ENCODE measurements around the gene ECT2. TPM values are rescaled to one million over a fixed set of nuclear protein-coding genes. Genes with fewer than 3 reads are reported as not detected.

Gene ECT2
- total and polyA plus RNA-seq, 2 of the 8 experiments (the other 6 are each of a cell fraction or from before 2014, with no cell fraction given) = 19.5 to 88.7 TPM

DNA sequence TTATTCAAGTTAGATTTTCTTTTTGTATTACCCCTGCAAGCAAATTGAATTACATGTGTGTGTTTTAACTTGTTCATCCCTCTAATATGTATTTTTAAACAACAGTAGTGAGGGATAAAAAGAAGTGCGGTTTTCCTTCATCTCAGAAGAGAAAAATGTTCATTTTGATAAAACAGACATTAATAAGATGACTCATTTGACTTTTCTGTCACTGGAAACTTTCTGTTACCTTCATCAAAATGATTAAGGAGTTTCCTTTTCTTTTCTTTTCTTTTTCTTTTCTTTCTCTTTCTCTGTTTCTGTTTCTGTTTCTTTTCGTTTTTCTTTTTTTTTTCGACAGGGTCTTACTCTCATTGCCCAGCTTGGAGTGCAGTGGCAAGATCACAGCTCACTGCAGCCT, 53.0 kb downstream of the ECT2 start:
- H3K79me2 ChIP-seq (ENCODE audit: control insufficient read depth in 1 of 2, insufficient read depth in 2 of 2, low read length in 2 of 2) = no peaks in the 10 kb centered on the region; a peak in 1 of 4 replicates
- H3K27me3 ChIP-seq (replicated peaks in 1 of 4; ENCODE audit: control insufficient read depth in 3 of 4, extremely low read depth in 1 of 4, insufficient read depth in 3 of 4, low read length in 3 of 4) = peaks cover 0 to 2% (median 0%) of the 10 kb centered on the region in 4 experiments; a peak in 1 of 7 replicates
- no peak overlapping the region for H2BK15ac ChIP-seq (ENCODE audit: low read length)
- no peak overlapping the region for H3K23ac ChIP-seq (ENCODE audit: insufficient read length)
- H3K9me3 ChIP-seq (ENCODE audit: insufficient read depth in 2 of 2, low read depth in 1 of 2, low read length in 1 of 2) = no peaks in the 10 kb centered on the region
- no peak overlapping the region for H2BK12ac ChIP-seq (ENCODE audit: low read depth, low read length)
- ChIA-PET POLR2A (ENCODE audit: partially characterized antibody) (no interaction called here), CTCF (ENCODE audit: partially characterized antibody) (no interaction called here)
- no peak overlapping the region for H3K14ac ChIP-seq (ENCODE audit: insufficient read length)
- H3K56ac ChIP-seq (replicated peaks; ENCODE audit: insufficient read length, low read depth, low read length) = no peak overlapping the region
- no peak overlapping the region for H2AFZ ChIP-seq (ENCODE audit: low read length)
- no peak overlapping the region for H4K8ac ChIP-seq (ENCODE audit: extremely low read depth, insufficient read depth, low read length)
- H3K4me2 ChIP-seq (ENCODE audit: insufficient read depth in 1 of 2, low read depth in 2 of 2, low read length in 2 of 2) = no peak overlapping the region
- H3K36me3 ChIP-seq (ENCODE audit: control insufficient read depth in 2 of 4, insufficient read depth in 4 of 4, low read length in 3 of 4) = peaks cover 7 to 69% (median 27%) of the 10 kb centered on the region in 4 experiments
- no peak overlapping the region for H3K4me3 ChIP-seq (ENCODE audit: extremely low read depth in 1 of 4, insufficient read depth in 2 of 4, low read depth in 3 of 4, low read length in 4 of 4)
- H3K23me2 ChIP-seq (ENCODE audit: low read depth, low read length) = no peaks in the 10 kb centered on the region
- no peak overlapping the region for H2BK20ac ChIP-seq (ENCODE audit: low read length)
- FAIRE-seq (no peak), DNase-seq (ENCODE audit: low read depth in 1 of 2, low spot score in 2 of 2) (no peak)
- no peak overlapping the region for H2BK5ac ChIP-seq (ENCODE audit: low read depth, low read length)
- H2BK120ac ChIP-seq (replicated peaks; ENCODE audit: low read depth, low read length) = no peak overlapping the region
- no peak overlapping the region for H3K4ac ChIP-seq (replicated peaks; ENCODE audit: insufficient read length, low read depth, low read length)
- no peaks in the 10 kb centered on the region for H4K20me1 ChIP-seq (replicated peaks in 1 of 2; ENCODE audit: control insufficient read depth in 1 of 2, insufficient read depth in 2 of 2, low read length in 2 of 2)
- no peak overlapping the region for H3K9ac ChIP-seq (replicated peaks in 1 of 4; ENCODE audit: extremely low read depth in 1 of 4, low read depth in 3 of 4, low read length in 3 of 4)
- no peak overlapping the region for H3K27ac ChIP-seq (ENCODE audit: low read depth, low read length)
- H4K91ac ChIP-seq (replicated peaks; ENCODE audit: insufficient read length, low read length) = no peak overlapping the region
- no peaks in the 10 kb centered on the region for H3K4me1 ChIP-seq (replicated peaks in 1 of 4; ENCODE audit: control insufficient read depth in 3 of 4, insufficient read depth in 4 of 4, low read length in 3 of 4)
- no peak overlapping the region for H3K18ac ChIP-seq (ENCODE audit: extremely low read depth, low read length)
- H4K5ac ChIP-seq (ENCODE audit: insufficient read length, low read depth, low read length) = no peak overlapping the region
- H3K79me1 ChIP-seq (ENCODE audit: low read depth, low read length) = no peaks in the 10 kb centered on the region
- 84% methylated on average over 3 of the region's 3 CpGs; no CpG with 5 or more reads in 1 of the 2 experiments for WGBS, 2 experiments (ENCODE audit: extremely low coverage in 1 of 2, insufficient coverage in 1 of 2, insufficient read length in 1 of 2, insufficient replicate concordance in 2 of 2, low coverage in 1 of 2, low lambda C conversion rate in 2 of 2, missing lambda C conversion rate in 1 of 2)
- no peak overlapping the region for H2AK5ac ChIP-seq (ENCODE audit: low read depth, low read length)
- TF ChIP-seq GABPA (IDR thresholded peaks at IDR 0.05; ENCODE audit: borderline replicate concordance, insufficient read depth, low read length) = no peak
- TF ChIP-seq KDM5A (IDR thresholded peaks at IDR 0.05; ENCODE audit: low read length) = no peak
- TF ChIP-seq JUND (IDR thresholded peaks at IDR 0.05; ENCODE audit: low read length) = no peak
- TF ChIP-seq SAP30 (IDR thresholded peaks at IDR 0.05; ENCODE audit: insufficient read depth, insufficient replicate concordance, low read length) = no peak
- no peak for TF ChIP-seq FOSL1 (IDR thresholded peaks at IDR 0.05; ENCODE audit: insufficient read depth, low read depth, low read length)
- TF ChIP-seq ZNF274 (IDR thresholded peaks at IDR 0.05; ENCODE audit: borderline replicate concordance, extremely low read depth, low read length) = no peak
- no peak for TF ChIP-seq NRF1 (IDR thresholded peaks at IDR 0.05; ENCODE audit: low read depth, low read length)
- no peak for TF ChIP-seq POLR2A (IDR thresholded peaks at IDR 0.05; ENCODE audit: control extremely low read depth in 1 of 2, low read depth in 2 of 2, low read length in 2 of 2)
- no peak for TF ChIP-seq CREB1 (IDR thresholded peaks at IDR 0.05)
- no peak for TF ChIP-seq EGR1 (IDR thresholded peaks at IDR 0.05; ENCODE audit: borderline replicate concordance, low read depth, low read length)
- no peak for TF ChIP-seq ASH2L (IDR thresholded peaks at IDR 0.05; ENCODE audit: low read length)
- no peak for TF ChIP-seq KDM4A (IDR thresholded peaks at IDR 0.05; ENCODE audit: low read depth, low read length, severe bottlenecking)
- TF ChIP-seq CTBP2 (IDR thresholded peaks at IDR 0.05; ENCODE audit: borderline replicate concordance, insufficient read depth, insufficient read length, low read length) = no peak
- no peak for TF ChIP-seq SRF (IDR thresholded peaks at IDR 0.05; ENCODE audit: low read depth, low read length)
- TF ChIP-seq, protein P1, sequence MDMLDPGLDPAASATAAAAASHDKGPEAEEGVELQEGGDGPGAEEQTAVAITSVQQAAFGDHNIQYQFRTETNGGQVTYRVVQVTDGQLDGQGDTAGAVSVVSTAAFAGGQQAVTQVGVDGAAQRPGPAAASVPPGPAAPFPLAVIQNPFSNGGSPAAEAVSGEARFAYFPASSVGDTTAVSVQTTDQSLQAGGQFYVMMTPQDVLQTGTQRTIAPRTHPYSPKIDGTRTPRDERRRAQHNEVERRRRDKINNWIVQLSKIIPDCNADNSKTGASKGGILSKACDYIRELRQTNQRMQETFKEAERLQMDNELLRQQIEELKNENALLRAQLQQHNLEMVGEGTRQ (IDR thresholded peaks at IDR 0.05; ENCODE audit: low read length) = no peak
